ENCODE results near the gene EXOC1.

The EXOC1 gene

GRCh38 chr4:55853484-55854046 is at the start of gene EXOC1:
Gene EXOC1 (plus strand): TSS chr4:55853648. CDS start chr4:55858324, 4,676 bp downstream.
- Histone ChIP-seq H3K9ac (ENCODE audit: low read depth, low read length, poor library complexity, severe bottlenecking) (peak within 1 kb of the TSS; percentile 89), H3K9me2 (replicated peaks; ENCODE audit: low read depth, low read length) (peaks cover 6% of the 10 kb centered on the region; the same call in 1 of the 2 replicates), H3K36me3 (ENCODE audit: insufficient read depth, low read length) (no peaks in the 10 kb centered on the region), H2AFZ (ENCODE audit: low read length) (peak within 1 kb of the TSS; percentile 98), H3F3A (ENCODE audit: low read depth) (no peaks in the 10 kb centered on the region), H3K9me3 (ENCODE audit: insufficient read depth, low read depth, low read length) (0 out of 2 replicates have a peak, but pooled peaks cover 6% of the 10 kb centered on the region), H3K4me2 (ENCODE audit: low read depth, low read length, poor library complexity, severe bottlenecking) (peak within 1 kb of the TSS; percentile 88), H3K4me1 (ENCODE audit: insufficient read depth, low read length, poor library complexity, severe bottlenecking) (peaks cover 25% of the 10 kb centered on the region), H4K20me1 (ENCODE audit: insufficient read depth, low read length, poor library complexity, severe bottlenecking) (no peaks in the 10 kb centered on the region), H3K27me3 (ENCODE audit: insufficient read depth, low read length, poor library complexity, severe bottlenecking) (peaks cover 47% of the 10 kb centered on the region), H3K79me2 (ENCODE audit: insufficient read depth, low read length) (peaks cover 25% of the 10 kb centered on the region), H3K4me3 (ENCODE audit: low read length, poor library complexity, severe bottlenecking) (peak within 1 kb of the TSS; percentile 92)
- TF ChIP-seq EZH2phosphoT487 (IDR thresholded peaks at IDR 0.05; ENCODE audit: borderline replicate concordance) (no peak), CTCF (conservative IDR thresholded peaks at IDR 0.05; ENCODE audit: low read length) (no peak)

- H3K9ac ChIP-seq (ENCODE audit: low read depth, low read length, poor library complexity, severe bottlenecking), result no peak overlapping the region
- H3K9me3 ChIP-seq (ENCODE audit: insufficient read depth, low read depth, low read length), result no peaks in the 10 kb centered on the region
- H3K4me2 ChIP-seq (ENCODE audit: low read depth, low read length, poor library complexity, severe bottlenecking), result no peak overlapping the region
- no peaks in the 10 kb centered on the region for H4K20me1 ChIP-seq (ENCODE audit: insufficient read depth, low read length, poor library complexity, severe bottlenecking)
- H3K36me3 ChIP-seq (ENCODE audit: insufficient read depth, low read length), result no peaks in the 10 kb centered on the region
- no peaks in the 10 kb centered on the region for H3K79me2 ChIP-seq (ENCODE audit: insufficient read depth, low read length)
- no peaks in the 10 kb centered on the region for H3K4me1 ChIP-seq (ENCODE audit: insufficient read depth, low read length, poor library complexity, severe bottlenecking)
- no peak overlapping the region for H2AFZ ChIP-seq (ENCODE audit: low read length)
- H3K4me3 ChIP-seq (ENCODE audit: low read length, poor library complexity, severe bottlenecking), result no peak overlapping the region
- TF ChIP-seq CTCF (conservative IDR thresholded peaks at IDR 0.05; ENCODE audit: low read length) (no peak), EZH2phosphoT487 (IDR thresholded peaks at IDR 0.05; ENCODE audit: borderline replicate concordance) (no peak)
- no peaks in the 10 kb centered on the region for H3F3A ChIP-seq (ENCODE audit: low read depth)
- H3K9me2 ChIP-seq (replicated peaks; ENCODE audit: low read depth, low read length), result no peaks in the 10 kb centered on the region
- H3K27me3 ChIP-seq (ENCODE audit: insufficient read depth, low read length, poor library complexity, severe bottlenecking), result no peaks in the 10 kb centered on the region
These were observed 45.9 kb upstream of the EXOC1 start for GRCh38 chr4:55807556-55807955.

- no peaks in the 10 kb centered on the region for H3K36me3 ChIP-seq (ENCODE audit: insufficient read depth, low read length)
- no peak overlapping the region for H3K4me3 ChIP-seq (ENCODE audit: low read length, poor library complexity, severe bottlenecking)
- no peaks in the 10 kb centered on the region for H4K20me1 ChIP-seq (ENCODE audit: insufficient read depth, low read length, poor library complexity, severe bottlenecking)
- TF ChIP-seq CTCF (conservative IDR thresholded peaks at IDR 0.05; ENCODE audit: low read length), result no peak
- no peak for TF ChIP-seq EZH2phosphoT487 (IDR thresholded peaks at IDR 0.05; ENCODE audit: borderline replicate concordance)
- H3K9me3 ChIP-seq (ENCODE audit: insufficient read depth, low read depth, low read length), result no peaks in the 10 kb centered on the region
- no peaks in the 10 kb centered on the region for H3K79me2 ChIP-seq (ENCODE audit: insufficient read depth, low read length)
- H3K9me2 ChIP-seq (replicated peaks; ENCODE audit: low read depth, low read length), result no peaks in the 10 kb centered on the region
- no peak overlapping the region for H3K4me2 ChIP-seq (ENCODE audit: low read depth, low read length, poor library complexity, severe bottlenecking)
- H3K9ac ChIP-seq (ENCODE audit: low read depth, low read length, poor library complexity, severe bottlenecking), result no peak overlapping the region
- no peaks in the 10 kb centered on the region for H3K4me1 ChIP-seq (ENCODE audit: insufficient read depth, low read length, poor library complexity, severe bottlenecking)
- H3F3A ChIP-seq (ENCODE audit: low read depth), result no peaks in the 10 kb centered on the region
- no peak overlapping the region for H2AFZ ChIP-seq (ENCODE audit: low read length)
- no peaks in the 10 kb centered on the region for H3K27me3 ChIP-seq (ENCODE audit: insufficient read depth, low read length, poor library complexity, severe bottlenecking)
These were observed 45.3 kb upstream of the EXOC1 start for GRCh38 chr4:55808186-55808585.
